Measurements from ENCODE around the gene UBASH3A.

DNA sequence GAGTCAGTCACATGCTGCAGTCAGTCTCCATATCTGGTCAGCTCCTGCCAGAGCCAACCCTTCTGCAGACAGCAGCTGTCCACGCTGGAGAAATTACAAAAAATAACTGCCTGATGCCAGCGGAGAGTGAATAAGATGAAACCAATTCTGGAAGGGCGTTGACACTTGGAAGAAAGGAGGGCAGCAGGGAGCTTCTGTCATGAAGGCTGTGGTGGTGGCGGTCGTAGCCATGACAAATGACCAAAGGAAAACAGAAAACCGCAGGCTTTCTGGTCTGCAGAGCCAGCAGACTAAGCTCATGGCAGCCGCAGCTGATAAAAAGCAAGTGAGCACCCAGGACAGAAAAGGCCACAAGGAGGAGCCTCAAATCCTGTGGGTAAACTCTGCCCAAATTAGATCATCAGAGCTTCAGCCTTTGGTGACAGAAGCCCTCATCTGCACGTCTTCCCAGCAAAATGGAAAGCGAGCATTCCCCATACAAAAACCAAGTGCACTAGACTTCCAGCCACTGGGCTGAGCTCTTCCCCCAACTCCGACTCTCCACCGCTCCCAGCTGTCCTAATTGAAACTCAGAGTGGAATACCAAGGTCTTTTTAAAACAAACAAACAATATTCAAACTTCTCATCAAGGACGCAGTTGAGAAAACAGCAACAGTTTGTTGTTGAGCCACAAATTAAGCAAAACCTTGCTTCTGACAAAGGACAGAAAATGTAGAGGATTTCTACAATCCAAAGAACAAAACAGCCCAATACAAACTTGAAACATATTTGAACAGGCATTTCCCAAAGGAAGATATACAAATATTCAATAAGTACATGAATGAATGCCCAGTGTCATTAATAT, 63.7 kb downstream of the UBASH3A start:
- no peak for TF ChIP-seq POLR2A (IDR thresholded peaks at IDR 0.05)
- TF ChIP-seq, protein P1, sequence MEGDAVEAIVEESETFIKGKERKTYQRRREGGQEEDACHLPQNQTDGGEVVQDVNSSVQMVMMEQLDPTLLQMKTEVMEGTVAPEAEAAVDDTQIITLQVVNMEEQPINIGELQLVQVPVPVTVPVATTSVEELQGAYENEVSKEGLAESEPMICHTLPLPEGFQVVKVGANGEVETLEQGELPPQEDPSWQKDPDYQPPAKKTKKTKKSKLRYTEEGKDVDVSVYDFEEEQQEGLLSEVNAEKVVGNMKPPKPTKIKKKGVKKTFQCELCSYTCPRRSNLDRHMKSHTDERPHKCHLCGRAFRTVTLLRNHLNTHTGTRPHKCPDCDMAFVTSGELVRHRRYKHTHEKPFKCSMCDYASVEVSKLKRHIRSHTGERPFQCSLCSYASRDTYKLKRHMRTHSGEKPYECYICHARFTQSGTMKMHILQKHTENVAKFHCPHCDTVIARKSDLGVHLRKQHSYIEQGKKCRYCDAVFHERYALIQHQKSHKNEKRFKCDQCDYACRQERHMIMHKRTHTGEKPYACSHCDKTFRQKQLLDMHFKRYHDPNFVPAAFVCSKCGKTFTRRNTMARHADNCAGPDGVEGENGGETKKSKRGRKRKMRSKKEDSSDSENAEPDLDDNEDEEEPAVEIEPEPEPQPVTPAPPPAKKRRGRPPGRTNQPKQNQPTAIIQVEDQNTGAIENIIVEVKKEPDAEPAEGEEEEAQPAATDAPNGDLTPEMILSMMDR (IDR thresholded peaks at IDR 0.05), result no peak
